GM12892 (cell line): ENCODE data around the gene CRYBG3.
A peak's percentile ranks its signal among the peaks of the same experiment; 100 is the strongest.

Source experiments
- DNase-seq: peaks from one replicate; pipeline ENCODE4 v3.0.0; 2011; ENCODE audit not compliant: insufficient read length
- FAIRE-seq: peaks from 2 replicates; lab custom pipeline; 2011; peaks lifted over from hg19 to GRCh38; lab: Jason Lieb, UNC
- POLR2A ChIP-seq: IDR thresholded peaks from 2 replicates; pipeline ENCODE4 v1.6.1; 2011; ENCODE audit warnings: low read depth, low read length, control low read depth
- POLR2AphosphoS5 ChIP-seq: IDR thresholded peaks from 2 replicates; pipeline ENCODE4 v1.6.1; 2011; ENCODE audit warnings: low read depth, low read length, control low read depth
- TAF1 ChIP-seq: IDR thresholded peaks from 2 replicates; pipeline ENCODE4 v1.6.1; 2011; ENCODE audit warnings: low read depth, mild to moderate bottlenecking, control low read depth, low read length, borderline replicate concordance

Gene CRYBG3

GRCh38 chr3:97971679-97972567 lies 150.1 kb downstream of the CRYBG3 start, which contains the start of gene RIOX2:
Gene RIOX2, minus strand, starts transcription at chr3:97972431. Its CDS starts 4,838 bp downstream, at chr3:97967593.
- DNase-seq = peak; percentile 70
- TF ChIP-seq POLR2A (peak; percentile 82; the same call in 1 of the 2 replicates), TAF1 (no peak), POLR2AphosphoS5 (peak; percentile 48; the same call in 1 of the 2 replicates)
- peak; percentile 94 for FAIRE-seq

- no peak for FAIRE-seq
- no peak for TF ChIP-seq TAF1
- TF ChIP-seq POLR2AphosphoS5 = no peak
- no peak for TF ChIP-seq POLR2A
- no peak for DNase-seq
Measured at GRCh38 chr3:97972976-97973375, 151.2 kb downstream of the CRYBG3 start.

- FAIRE-seq (no peak), DNase-seq (no peak)
- TF ChIP-seq POLR2A (no peak), POLR2AphosphoS5 (no peak), TAF1 (no peak)
Measured at GRCh38 chr3:97974996-97975395, 153.2 kb downstream of the CRYBG3 start.

- DNase-seq (no peak), FAIRE-seq (no peak)
- no peak for TF ChIP-seq POLR2AphosphoS5
- TF ChIP-seq TAF1 = no peak
- TF ChIP-seq POLR2A = no peak
Measured at GRCh38 chr3:97975466-97975865, 153.7 kb downstream of the CRYBG3 start.

- TF ChIP-seq POLR2A (no peak), TAF1 (no peak), POLR2AphosphoS5 (no peak)
- FAIRE-seq (no peak), DNase-seq (no peak)
Measured at GRCh38 chr3:97979610-97980009, 157.8 kb downstream of the CRYBG3 start.

GRCh38 chr3:97981886-97982285 lies 160.1 kb downstream of the CRYBG3 start:
- TF ChIP-seq POLR2A (no peak), POLR2AphosphoS5 (no peak), TAF1 (no peak)
- DNase-seq = no peak
- FAIRE-seq = no peak

GRCh38 chr3:97983933-97984491 lies 162.2 kb downstream of the CRYBG3 start:
- FAIRE-seq (no peak), DNase-seq (no peak)
- TF ChIP-seq TAF1 (no peak), POLR2AphosphoS5 (no peak), POLR2A (no peak)

- TF ChIP-seq TAF1 (no peak), POLR2AphosphoS5 (no peak), POLR2A (no peak)
- FAIRE-seq = no peak
- DNase-seq = no peak
Measured at GRCh38 chr3:97987306-97987705, 165.5 kb downstream of the CRYBG3 start.

- FAIRE-seq (no peak), DNase-seq (no peak)
- TF ChIP-seq TAF1 = no peak
- no peak for TF ChIP-seq POLR2A
- no peak for TF ChIP-seq POLR2AphosphoS5
Measured at GRCh38 chr3:97988784-97989568, 167.2 kb downstream of the CRYBG3 start.

GRCh38 chr3:97990624-97991292 lies 168.9 kb downstream of the CRYBG3 start:
- DNase-seq (no peak), FAIRE-seq (no peak)
- TF ChIP-seq POLR2A (no peak), TAF1 (no peak), POLR2AphosphoS5 (no peak)

- DNase-seq (no peak), FAIRE-seq (peak; percentile 76)
- TF ChIP-seq POLR2A (no peak), TAF1 (no peak), POLR2AphosphoS5 (no peak)
Measured at GRCh38 chr3:97991293-97991682, 169.5 kb downstream of the CRYBG3 start.

GRCh38 chr3:97992547-97993173 lies 170.8 kb downstream of the CRYBG3 start:
- FAIRE-seq = no peak
- TF ChIP-seq POLR2AphosphoS5 = no peak
- TF ChIP-seq TAF1 = no peak
- no peak for TF ChIP-seq POLR2A
- DNase-seq = no peak
